Measurements from ENCODE around the gene FAM3D. TPM values are rescaled to one million over a fixed set of nuclear protein-coding genes. Genes with fewer than 3 reads are reported as not detected.
"Not testable (repeated sequence)": the region's sequence is repeated elsewhere in the genome, so short reads cannot be mapped to it uniquely, and the experiment has no call there.

The FAM3D gene
- polyA plus RNA-seq, 1 donor (not counting 4 experiments of a cell fraction or from before 2014, with no cell fraction given), result not detected

GRCh38 chr3:58679446-58679845 lies 12.9 kb upstream of the FAM3D start:
- H3K79me2 ChIP-seq (ENCODE audit: control insufficient read depth, insufficient read depth, low read length), result no peaks in the 10 kb centered on the region
- FAIRE-seq, result no peak
- H3K4me2 ChIP-seq (ENCODE audit: control insufficient read depth, extremely low read depth, insufficient read depth, low read depth, low read length), result no peak overlapping the region
- H4K20me1 ChIP-seq (ENCODE audit: control insufficient read depth, extremely low read depth, insufficient read depth, low read length), result no peaks in the 10 kb centered on the region
- no peak for TF ChIP-seq CTCF (optimal IDR thresholded peaks at IDR 0.05 in 1 of 3, IDR thresholded peaks at IDR 0.05 in 1 of 3, conservative IDR thresholded peaks at IDR 0.05 in 1 of 3; ENCODE audit: extremely low read depth in 1 of 3, insufficient read depth in 2 of 3, low read length in 3 of 3)
- TF ChIP-seq EZH2 (IDR thresholded peaks at IDR 0.05; ENCODE audit: low read length), result no peak
- no peaks in the 10 kb centered on the region for H3K9me1 ChIP-seq (ENCODE audit: control insufficient read depth, extremely low read depth, insufficient read depth, low read length)
- H3K27ac ChIP-seq (ENCODE audit: control insufficient read depth, insufficient read depth, low read length), result no peak overlapping the region
- H2AFZ ChIP-seq (ENCODE audit: control insufficient read depth, low read length), result no peak overlapping the region
- no peaks in the 10 kb centered on the region for H3K36me3 ChIP-seq (ENCODE audit: control insufficient read depth in 2 of 2, extremely low read depth in 1 of 2, insufficient read depth in 2 of 2, low read length in 2 of 2)
- H3K4me1 ChIP-seq (ENCODE audit: control insufficient read depth, extremely low read depth, insufficient read depth, low read length), result no peaks in the 10 kb centered on the region
- H3K27me3 ChIP-seq (ENCODE audit: control insufficient read depth, extremely low read depth, insufficient read depth, low read length), result peaks cover 3% of the 10 kb centered on the region
- dilution Hi-C loops (cut with MboI; ENCODE audit: extremely low pct_ligation_motif_present, low sequenced_read_pairs), result no loop called here
- no peaks in the 10 kb centered on the region for H3K9me3 ChIP-seq (ENCODE audit: control insufficient read depth, low read depth, low read length)
- DNase-seq (ENCODE audit: low read depth, low spot score), result no peak
- H3K9ac ChIP-seq (ENCODE audit: control insufficient read depth, extremely low read depth, insufficient read depth, low read length), result no peak overlapping the region
- H3K4me3 ChIP-seq (ENCODE audit: control insufficient read depth in 2 of 3, extremely low read depth in 1 of 3, insufficient read depth in 2 of 3, low read depth in 1 of 3, low read length in 3 of 3), result no peak overlapping the region

GRCh38 chr3:58678177-58678970 lies 11.8 kb upstream of the FAM3D start:
- FAIRE-seq; H3K4me3 ChIP-seq (ENCODE audit: control insufficient read depth in 2 of 3, extremely low read depth in 1 of 3, insufficient read depth in 2 of 3, low read depth in 1 of 3, low read length in 3 of 3); H3K27me3 ChIP-seq (ENCODE audit: control insufficient read depth, extremely low read depth, insufficient read depth, low read length); H3K9ac ChIP-seq (ENCODE audit: control insufficient read depth, extremely low read depth, insufficient read depth, low read length); H3K27ac ChIP-seq (ENCODE audit: control insufficient read depth, insufficient read depth, low read length); H4K20me1 ChIP-seq (ENCODE audit: control insufficient read depth, extremely low read depth, insufficient read depth, low read length); H3K4me2 ChIP-seq (ENCODE audit: control insufficient read depth, extremely low read depth, insufficient read depth, low read depth, low read length); H3K79me2 ChIP-seq (ENCODE audit: control insufficient read depth, insufficient read depth, low read length); dilution Hi-C loops (cut with MboI; ENCODE audit: extremely low pct_ligation_motif_present, low sequenced_read_pairs); H3K36me3 ChIP-seq (ENCODE audit: control insufficient read depth in 2 of 2, extremely low read depth in 1 of 2, insufficient read depth in 2 of 2, low read length in 2 of 2); DNase-seq (ENCODE audit: low read depth, low spot score); H3K9me1 ChIP-seq (ENCODE audit: control insufficient read depth, extremely low read depth, insufficient read depth, low read length); H2AFZ ChIP-seq (ENCODE audit: control insufficient read depth, low read length); H3K9me3 ChIP-seq (ENCODE audit: control insufficient read depth, low read depth, low read length); H3K4me1 ChIP-seq (ENCODE audit: control insufficient read depth, extremely low read depth, insufficient read depth, low read length): not testable (repeated sequence)

- Histone ChIP-seq H2AFZ (ENCODE audit: control insufficient read depth, low read length) (no peak overlapping the region), H3K79me2 (ENCODE audit: control insufficient read depth, insufficient read depth, low read length) (no peaks in the 10 kb centered on the region), H3K27me3 (ENCODE audit: control insufficient read depth, extremely low read depth, insufficient read depth, low read length) (no peaks in the 10 kb centered on the region), H3K9me1 (ENCODE audit: control insufficient read depth, extremely low read depth, insufficient read depth, low read length) (no peaks in the 10 kb centered on the region), H3K4me2 (ENCODE audit: control insufficient read depth, extremely low read depth, insufficient read depth, low read depth, low read length) (no peak overlapping the region), H3K27ac (ENCODE audit: control insufficient read depth, insufficient read depth, low read length) (no peak overlapping the region), H3K4me3 (ENCODE audit: control insufficient read depth in 2 of 3, extremely low read depth in 1 of 3, insufficient read depth in 2 of 3, low read depth in 1 of 3, low read length in 3 of 3) (no peak overlapping the region), H3K4me1 (ENCODE audit: control insufficient read depth, extremely low read depth, insufficient read depth, low read length) (no peaks in the 10 kb centered on the region), H3K9me3 (ENCODE audit: control insufficient read depth, low read depth, low read length) (no peaks in the 10 kb centered on the region), H3K9ac (ENCODE audit: control insufficient read depth, extremely low read depth, insufficient read depth, low read length) (no peak overlapping the region), H4K20me1 (ENCODE audit: control insufficient read depth, extremely low read depth, insufficient read depth, low read length) (no peaks in the 10 kb centered on the region), H3K36me3 (ENCODE audit: control insufficient read depth in 2 of 2, extremely low read depth in 1 of 2, insufficient read depth in 2 of 2, low read length in 2 of 2) (no peaks in the 10 kb centered on the region)
- DNase-seq (ENCODE audit: low read depth, low spot score) (no peak), FAIRE-seq (no peak)
- dilution Hi-C loops (cut with MboI; ENCODE audit: extremely low pct_ligation_motif_present, low sequenced_read_pairs), result no loop called here
- TF ChIP-seq EZH2 (IDR thresholded peaks at IDR 0.05; ENCODE audit: low read length), result no peak
- no peak for TF ChIP-seq CTCF (optimal IDR thresholded peaks at IDR 0.05 in 1 of 3, IDR thresholded peaks at IDR 0.05 in 1 of 3, conservative IDR thresholded peaks at IDR 0.05 in 1 of 3; ENCODE audit: extremely low read depth in 1 of 3, insufficient read depth in 2 of 3, low read length in 3 of 3)
Observed at GRCh38 chr3:58672880-58673279, 6.3 kb upstream of the FAM3D start.

All from keratinocyte (primary cell).